Measurements from ENCODE around the gene ELF1.

DNA sequence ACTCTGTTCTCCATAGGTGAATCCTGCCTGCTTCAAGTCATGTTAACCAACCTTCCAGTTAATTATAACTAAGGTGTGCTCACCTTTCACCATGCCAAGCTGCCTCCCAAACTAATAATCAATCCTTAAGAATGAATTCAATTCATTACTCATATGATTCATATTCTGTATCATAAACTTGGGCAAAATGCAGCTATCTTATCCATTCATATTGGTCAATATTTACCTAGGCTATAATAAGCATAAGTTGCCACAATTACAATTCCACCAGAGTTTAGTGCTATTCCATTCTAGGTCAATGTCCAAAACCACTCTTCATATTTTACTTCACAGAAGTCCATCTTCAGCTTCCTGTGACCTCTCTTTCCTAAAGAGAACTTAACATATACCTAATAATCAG is 13.4 kb downstream of the ELF1 start:
- TF ChIP-seq, protein P1, sequence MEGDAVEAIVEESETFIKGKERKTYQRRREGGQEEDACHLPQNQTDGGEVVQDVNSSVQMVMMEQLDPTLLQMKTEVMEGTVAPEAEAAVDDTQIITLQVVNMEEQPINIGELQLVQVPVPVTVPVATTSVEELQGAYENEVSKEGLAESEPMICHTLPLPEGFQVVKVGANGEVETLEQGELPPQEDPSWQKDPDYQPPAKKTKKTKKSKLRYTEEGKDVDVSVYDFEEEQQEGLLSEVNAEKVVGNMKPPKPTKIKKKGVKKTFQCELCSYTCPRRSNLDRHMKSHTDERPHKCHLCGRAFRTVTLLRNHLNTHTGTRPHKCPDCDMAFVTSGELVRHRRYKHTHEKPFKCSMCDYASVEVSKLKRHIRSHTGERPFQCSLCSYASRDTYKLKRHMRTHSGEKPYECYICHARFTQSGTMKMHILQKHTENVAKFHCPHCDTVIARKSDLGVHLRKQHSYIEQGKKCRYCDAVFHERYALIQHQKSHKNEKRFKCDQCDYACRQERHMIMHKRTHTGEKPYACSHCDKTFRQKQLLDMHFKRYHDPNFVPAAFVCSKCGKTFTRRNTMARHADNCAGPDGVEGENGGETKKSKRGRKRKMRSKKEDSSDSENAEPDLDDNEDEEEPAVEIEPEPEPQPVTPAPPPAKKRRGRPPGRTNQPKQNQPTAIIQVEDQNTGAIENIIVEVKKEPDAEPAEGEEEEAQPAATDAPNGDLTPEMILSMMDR (IDR thresholded peaks at IDR 0.05), result no peak
- TF ChIP-seq POLR2A (IDR thresholded peaks at IDR 0.05), result no peak

All from uterus (tissue), 2 donors.